Activated naive CD8-positive, alpha-beta T cell treated with anti-CD3 and anti-CD28 coated beads for 36 hours (primary cell): ENCODE results near the gene CFL1. TPM values are rescaled to one million over a fixed set of nuclear protein-coding genes. Genes with fewer than 3 reads are reported as not detected.

Experiments used
- DNase-seq: peaks from one replicate; pipeline ENCODE4 v3.0.0; 2021
- H3K27ac Mint-ChIP-seq: one replicate; pipeline ENCODE4 v1.8.0; 2022; ENCODE audit warnings: mild to moderate bottlenecking, moderate library complexity, mixed read lengths
- H3K27me3 Mint-ChIP-seq: one replicate; pipeline ENCODE4 v1.8.0; 2022; ENCODE audit warnings: mild to moderate bottlenecking, mixed read lengths
- H3K36me3 Mint-ChIP-seq: one replicate; pipeline ENCODE4 v1.8.0; 2021; ENCODE audit warnings: mild to moderate bottlenecking, mixed read lengths
- H3K4me1 Mint-ChIP-seq: one replicate; pipeline ENCODE4 v1.8.0; 2021; ENCODE audit warnings: mixed read lengths
- H3K4me3 Mint-ChIP-seq: one replicate; pipeline ENCODE4 v1.8.0; 2022; ENCODE audit warnings: mild to moderate bottlenecking, moderate library complexity, mixed read lengths
- H3K9me3 Mint-ChIP-seq: one replicate; pipeline ENCODE4 v1.8.0; 2022; ENCODE audit warnings: mixed read lengths
- total RNA-seq, 2 experiments: library from RNA; stranded (reverse); gene quantifications; one replicate each; pipeline ENCODE4 v1.2.3, GENCODE V29; 2021

The CFL1 gene
- total RNA-seq, 2 experiments from 2014 or later = 1,050 to 1,075 TPM

DNA sequence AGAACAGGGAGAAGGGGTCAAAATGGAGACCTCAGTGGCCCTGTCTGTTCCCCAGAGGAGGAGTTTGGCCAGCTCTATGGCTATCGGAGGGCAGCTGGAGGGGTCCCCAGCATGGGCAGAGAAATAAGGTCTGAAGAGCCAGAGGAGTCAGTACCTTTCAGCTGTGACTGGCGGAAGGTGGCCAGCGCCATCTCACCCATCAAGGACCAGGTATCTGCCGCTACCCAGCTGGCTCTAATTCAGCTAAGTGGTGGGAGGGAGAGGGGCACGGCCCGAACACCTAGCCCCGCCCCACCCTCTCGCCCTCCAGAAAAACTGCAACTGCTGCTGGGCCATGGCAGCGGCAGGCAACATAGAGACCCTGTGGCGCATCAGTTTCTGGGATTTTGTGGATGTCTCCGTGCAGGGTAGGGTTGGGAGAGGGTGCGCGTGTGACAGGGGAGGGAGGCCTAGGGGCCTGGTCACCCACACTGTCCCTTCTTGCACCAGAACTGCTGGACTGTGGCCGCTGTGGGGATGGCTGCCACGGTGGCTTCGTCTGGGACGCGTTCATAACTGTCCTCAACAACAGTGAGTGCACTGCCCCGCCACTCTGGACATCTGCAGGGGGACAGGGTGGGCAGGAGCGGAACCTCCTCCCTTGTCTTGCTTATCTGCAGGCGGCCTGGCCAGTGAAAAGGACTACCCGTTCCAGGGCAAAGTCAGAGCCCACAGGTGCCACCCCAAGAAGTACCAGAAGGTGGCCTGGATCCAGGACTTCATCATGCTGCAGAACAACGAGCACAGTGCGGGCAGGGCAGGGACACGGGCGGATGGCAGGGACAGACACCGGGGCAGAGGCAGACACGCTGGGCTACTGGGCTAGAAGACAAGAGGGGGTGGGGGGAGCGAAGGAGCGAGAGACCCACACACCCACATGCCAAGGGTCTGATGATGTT lies 24.4 kb upstream of the CFL1 start:
- H3K27ac Mint-ChIP-seq = no peak overlapping the region
- peaks cover 66% of the 10 kb centered on the region for H3K4me1 Mint-ChIP-seq
- no peaks in the 10 kb centered on the region for H3K27me3 Mint-ChIP-seq

DNA sequence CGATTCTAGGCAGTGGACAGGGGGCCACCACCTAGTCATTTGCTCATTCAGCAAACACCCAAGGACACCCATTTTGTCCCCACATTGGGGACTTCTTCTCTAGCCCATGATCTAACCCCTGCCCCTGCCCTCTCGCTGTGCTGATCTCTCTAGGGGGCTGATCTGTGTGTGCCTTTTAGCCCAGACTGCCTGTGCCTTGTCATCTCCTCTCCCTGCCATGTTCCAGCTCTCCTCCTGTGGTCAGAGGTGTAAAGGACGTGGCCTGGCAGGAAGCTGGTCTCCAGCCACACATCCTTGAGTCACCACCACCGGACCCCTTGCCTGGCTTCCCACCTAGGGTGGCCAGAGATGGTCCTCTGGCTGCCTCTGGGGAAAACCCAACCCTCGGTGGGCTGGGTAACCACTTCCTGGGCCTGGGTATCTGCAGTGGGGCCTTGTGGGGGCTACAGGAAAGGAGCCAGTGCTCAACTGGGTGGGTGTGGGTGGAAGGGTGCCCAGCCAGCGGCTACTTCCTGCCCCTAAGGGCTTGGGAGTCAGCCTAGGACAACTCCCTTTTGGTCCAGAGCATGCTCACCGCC lies 23.0 kb upstream of the CFL1 start:
- peaks cover 60% of the 10 kb centered on the region for H3K4me1 Mint-ChIP-seq
- H3K4me3 Mint-ChIP-seq = peak overlapping the region; percentile 75
- H3K27ac Mint-ChIP-seq = peak overlapping the region; percentile 86
- no peaks in the 10 kb centered on the region for H3K9me3 Mint-ChIP-seq
- DNase-seq = no peak
- H3K36me3 Mint-ChIP-seq = peaks cover 21% of the 10 kb centered on the region
- no peaks in the 10 kb centered on the region for H3K27me3 Mint-ChIP-seq

More for the DNA sequence above, 24.4 kb upstream of the CFL1 start:
- DNase-seq = no peak
- peaks cover 27% of the 10 kb centered on the region for H3K36me3 Mint-ChIP-seq
- no peak overlapping the region for H3K4me3 Mint-ChIP-seq
- no peaks in the 10 kb centered on the region for H3K9me3 Mint-ChIP-seq

DNA sequence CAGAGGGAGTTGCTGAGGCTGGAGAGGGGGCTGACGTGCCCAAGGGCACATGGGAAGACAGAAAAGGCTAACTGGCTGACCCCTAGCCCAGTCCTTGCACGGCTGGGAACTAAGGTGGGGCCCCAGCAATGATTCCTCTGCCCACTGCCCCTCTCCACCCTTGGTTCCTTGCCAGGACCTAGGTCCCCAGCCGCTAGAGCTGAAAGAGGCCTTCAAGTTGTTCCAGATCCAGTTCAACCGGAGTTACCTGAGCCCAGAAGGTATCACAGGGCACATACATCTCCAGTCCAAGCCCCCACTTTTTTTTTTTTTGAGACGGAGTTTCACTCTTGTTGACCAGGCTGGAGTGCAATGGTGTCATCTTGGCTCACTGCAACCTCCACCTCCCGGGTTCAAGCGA lies 22.0 kb upstream of the CFL1 start:
- peaks cover 54% of the 10 kb centered on the region for H3K4me1 Mint-ChIP-seq
- peak overlapping the region; percentile 86 for H3K27ac Mint-ChIP-seq

DNA sequence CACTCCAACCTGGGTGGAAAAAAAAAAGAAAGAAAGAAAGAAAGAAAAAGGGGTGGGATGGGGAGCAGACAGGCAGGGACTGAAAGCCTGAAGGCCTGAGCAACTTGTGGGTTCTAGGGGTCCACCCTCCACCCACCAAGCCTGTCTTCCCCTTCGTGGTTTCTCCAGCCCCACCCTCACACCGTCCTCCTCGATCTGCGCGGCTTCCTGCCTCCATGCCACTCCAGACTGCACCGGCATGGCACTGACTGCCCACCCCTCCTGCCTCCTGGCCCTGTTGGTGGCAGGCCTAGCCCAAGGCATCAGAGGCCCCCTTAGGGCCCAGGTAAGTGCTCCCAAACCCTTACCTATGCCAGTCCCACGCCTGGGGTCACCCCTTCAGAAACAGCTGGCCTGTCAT lies 21.6 kb upstream of the CFL1 start, which contains the start of gene CTSW:
CTSW (plus strand) TSS at position 221 of the 400 bp plus-strand sequence; CDS start at position 239, 18 bp downstream.
- no peaks in the 10 kb centered on the region for H3K27me3 Mint-ChIP-seq

More for the DNA sequence above, 22.0 kb upstream of the CFL1 start:
- peaks cover 21% of the 10 kb centered on the region for H3K36me3 Mint-ChIP-seq
- no peaks in the 10 kb centered on the region for H3K9me3 Mint-ChIP-seq
- no peak for DNase-seq
- no peaks in the 10 kb centered on the region for H3K27me3 Mint-ChIP-seq
- peak overlapping the region; percentile 75 for H3K4me3 Mint-ChIP-seq

GRCh38 chr11:65873318-65874156 lies 15.6 kb upstream of the CFL1 start:
- H3K9me3 Mint-ChIP-seq = no peaks in the 10 kb centered on the region
- H3K36me3 Mint-ChIP-seq = no peaks in the 10 kb centered on the region
- H3K4me1 Mint-ChIP-seq = peaks cover 30% of the 10 kb centered on the region
- H3K27ac Mint-ChIP-seq = peak overlapping the region; percentile 85
- H3K4me3 Mint-ChIP-seq = peak overlapping the region; percentile 95
- peak; percentile 97 for DNase-seq
- H3K27me3 Mint-ChIP-seq = no peaks in the 10 kb centered on the region

More for the DNA sequence above, 21.6 kb upstream of the CFL1 start, which contains the start of gene CTSW:
- H3K27ac Mint-ChIP-seq = peak within 1 kb of the TSS; percentile 86
- DNase-seq = peak; percentile 47
- H3K9me3 Mint-ChIP-seq = no peaks in the 10 kb centered on the region
- H3K36me3 Mint-ChIP-seq = peaks cover 21% of the 10 kb centered on the region
- peaks cover 53% of the 10 kb centered on the region for H3K4me1 Mint-ChIP-seq
- peak within 1 kb of the TSS; percentile 75 for H3K4me3 Mint-ChIP-seq

- H3K9me3 Mint-ChIP-seq = no peaks in the 10 kb centered on the region
- H3K27ac Mint-ChIP-seq = peak within 1 kb of the TSS; percentile 85
- peak within 1 kb of the TSS; percentile 95 for H3K4me3 Mint-ChIP-seq
- peaks cover 28% of the 10 kb centered on the region for H3K4me1 Mint-ChIP-seq
- H3K27me3 Mint-ChIP-seq = no peaks in the 10 kb centered on the region
- peaks cover under 1% of the 10 kb centered on the region for H3K36me3 Mint-ChIP-seq
- DNase-seq = no peak
These were observed 14.8 kb upstream of the CFL1 start, which contains the start of gene EFEMP2 for GRCh38 chr11:65872586-65873317. TSS of gene EFEMP2 (minus strand) at chr11:65872800. CDS start at chr11:65872354, 446 bp downstream.

- DNase-seq = no peak
- Mint-ChIP-seq H3K27me3 (no peaks in the 10 kb centered on the region), H3K4me3 (peak overlapping the region; percentile 45), H3K36me3 (peaks cover 8% of the 10 kb centered on the region), H3K4me1 (peaks cover 23% of the 10 kb centered on the region), H3K27ac (no peak overlapping the region), H3K9me3 (no peaks in the 10 kb centered on the region)
These were observed 14.0 kb upstream of the CFL1 start for GRCh38 chr11:65871811-65872548.

DNA sequence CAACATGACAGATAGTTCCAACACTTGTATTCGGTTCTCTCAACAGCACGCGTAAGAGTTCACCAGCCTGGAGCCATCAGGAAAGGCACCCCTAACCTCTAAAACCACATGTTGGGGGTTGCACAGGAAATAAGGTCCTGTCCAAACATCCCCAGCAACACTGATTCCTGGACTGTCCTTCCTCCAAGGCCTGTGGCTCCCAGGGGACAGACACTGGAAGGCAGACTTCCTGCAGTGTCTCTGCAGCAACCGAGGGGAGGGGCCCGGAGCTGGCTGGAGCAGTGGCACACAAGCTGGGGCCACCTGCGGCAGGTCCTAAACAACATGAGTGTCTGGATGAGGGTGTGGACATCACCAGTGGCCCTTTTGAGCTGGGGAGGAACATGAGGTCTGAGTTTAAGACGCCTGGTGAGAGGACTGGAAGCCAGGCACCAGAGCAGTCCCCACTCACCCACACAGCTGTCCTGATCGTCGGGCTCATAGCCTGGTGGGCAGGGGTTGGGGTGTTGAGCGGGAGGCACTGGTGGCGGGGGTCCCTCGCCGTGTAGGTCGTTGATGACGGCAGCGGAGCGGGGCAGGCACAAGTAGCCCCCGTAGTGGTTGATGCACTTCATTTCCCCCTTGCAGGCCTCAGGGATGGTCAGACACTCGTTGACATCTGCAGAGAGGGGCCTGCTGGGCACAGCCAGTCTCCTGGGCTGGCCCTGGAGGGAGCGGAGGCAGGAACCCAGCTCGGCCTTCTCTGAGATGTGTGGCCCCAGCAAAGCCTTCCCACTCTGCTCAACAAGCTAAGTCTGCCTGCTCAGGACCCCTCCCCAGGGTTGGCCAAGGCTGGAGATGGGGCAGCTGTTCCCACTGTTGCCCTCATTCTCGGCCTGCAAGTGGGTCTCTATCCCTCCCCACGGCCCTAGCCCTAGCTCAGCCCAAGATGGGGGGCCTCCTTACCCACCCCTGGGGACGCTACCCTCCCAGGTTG lies 13.0 kb upstream of the CFL1 start:
- no peak for DNase-seq
- Mint-ChIP-seq H3K36me3 (peaks cover 8% of the 10 kb centered on the region), H3K9me3 (no peaks in the 10 kb centered on the region), H3K27me3 (no peaks in the 10 kb centered on the region), H3K4me1 (peaks cover 21% of the 10 kb centered on the region), H3K4me3 (no peak overlapping the region), H3K27ac (no peak overlapping the region)

DNA sequence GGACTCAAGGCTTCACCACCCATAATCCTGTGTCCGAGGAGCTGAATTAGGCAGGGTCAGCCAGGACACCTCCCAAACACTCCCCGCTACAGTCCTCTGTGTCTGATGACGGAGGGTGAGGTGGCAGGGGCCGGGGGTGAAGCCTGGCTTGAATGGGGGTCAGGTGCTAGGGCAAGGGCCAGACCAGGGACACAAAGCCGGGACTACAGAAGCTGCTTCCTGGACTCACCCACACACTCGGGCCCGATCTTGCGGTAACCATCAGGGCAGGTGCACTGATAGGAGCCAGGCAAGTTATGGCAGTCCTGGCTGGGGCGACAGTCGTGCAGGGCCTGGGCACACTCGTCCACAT lies 12.3 kb upstream of the CFL1 start:
- Mint-ChIP-seq H3K27ac (no peak overlapping the region), H3K9me3 (no peaks in the 10 kb centered on the region), H3K27me3 (no peaks in the 10 kb centered on the region), H3K4me3 (no peak overlapping the region), H3K36me3 (peaks cover 9% of the 10 kb centered on the region), H3K4me1 (peaks cover 21% of the 10 kb centered on the region)
- DNase-seq = no peak

GRCh38 chr11:65869643-65870306 lies 11.8 kb upstream of the CFL1 start:
- Mint-ChIP-seq H3K27ac (no peak overlapping the region), H3K36me3 (peaks cover 12% of the 10 kb centered on the region), H3K27me3 (no peaks in the 10 kb centered on the region), H3K4me1 (peaks cover 21% of the 10 kb centered on the region), H3K4me3 (no peak overlapping the region), H3K9me3 (no peaks in the 10 kb centered on the region)
- no peak for DNase-seq

- H3K36me3 Mint-ChIP-seq = peaks cover 12% of the 10 kb centered on the region
These were observed 10.9 kb upstream of the CFL1 start for GRCh38 chr11:65868907-65869306.

DNA sequence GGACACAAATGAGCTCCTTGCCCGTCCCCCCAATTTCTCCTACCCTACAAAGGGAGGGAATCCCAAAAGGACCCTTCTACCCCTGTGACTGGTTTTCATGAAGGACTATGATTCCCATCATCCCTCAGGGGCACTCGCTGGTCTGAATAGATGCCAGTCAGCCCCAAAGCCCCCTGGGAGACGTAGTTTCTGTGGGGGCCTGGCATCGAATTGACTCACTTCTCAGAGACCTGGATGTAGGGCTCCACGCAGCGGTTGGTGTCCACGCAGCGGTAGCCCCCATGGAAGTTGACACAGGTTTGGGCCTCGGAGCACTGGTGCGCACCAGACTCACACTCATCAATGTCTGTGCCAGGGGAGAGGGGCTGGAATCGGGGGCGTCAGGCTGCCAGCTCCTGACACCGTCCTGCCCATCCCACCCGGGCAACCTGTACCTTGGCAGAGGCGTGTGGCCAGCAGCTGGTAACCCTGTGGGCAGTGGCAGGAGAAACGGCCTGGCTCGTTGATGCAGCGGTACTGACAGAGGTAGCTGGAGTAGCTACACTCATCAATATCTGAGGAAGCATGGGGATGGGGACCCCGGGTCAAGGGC lies 10.2 kb upstream of the CFL1 start:
- no peak overlapping the region for H3K4me3 Mint-ChIP-seq
- H3K27me3 Mint-ChIP-seq = no peaks in the 10 kb centered on the region
- no peak for DNase-seq
- peak overlapping the region; percentile 38 for H3K27ac Mint-ChIP-seq
- peaks cover 14% of the 10 kb centered on the region for H3K36me3 Mint-ChIP-seq
- H3K4me1 Mint-ChIP-seq = peaks cover 22% of the 10 kb centered on the region
- no peaks in the 10 kb centered on the region for H3K9me3 Mint-ChIP-seq

More at GRCh38 chr11:65868907-65869306, 10.9 kb upstream of the CFL1 start:
- Mint-ChIP-seq H3K9me3 (no peaks in the 10 kb centered on the region), H3K27me3 (no peaks in the 10 kb centered on the region), H3K4me1 (peaks cover 21% of the 10 kb centered on the region), H3K4me3 (no peak overlapping the region), H3K27ac (no peak overlapping the region)
- no peak for DNase-seq
